Stimulated activated CD8-positive, alpha-beta memory T cell treated with anti-CD3 and anti-CD28 coated beads, Interleukin-4, amount 100 ng/mL, for 24 hours (primary cell): ENCODE measurements around the gene ADAMTSL1.

ENCODE experiments used
- DNase-seq: peaks from one replicate; pipeline ENCODE4 v3.0.0-alpha.2; 2020; ENCODE audit warnings: low read depth

ADAMTSL1 gene

DNA sequence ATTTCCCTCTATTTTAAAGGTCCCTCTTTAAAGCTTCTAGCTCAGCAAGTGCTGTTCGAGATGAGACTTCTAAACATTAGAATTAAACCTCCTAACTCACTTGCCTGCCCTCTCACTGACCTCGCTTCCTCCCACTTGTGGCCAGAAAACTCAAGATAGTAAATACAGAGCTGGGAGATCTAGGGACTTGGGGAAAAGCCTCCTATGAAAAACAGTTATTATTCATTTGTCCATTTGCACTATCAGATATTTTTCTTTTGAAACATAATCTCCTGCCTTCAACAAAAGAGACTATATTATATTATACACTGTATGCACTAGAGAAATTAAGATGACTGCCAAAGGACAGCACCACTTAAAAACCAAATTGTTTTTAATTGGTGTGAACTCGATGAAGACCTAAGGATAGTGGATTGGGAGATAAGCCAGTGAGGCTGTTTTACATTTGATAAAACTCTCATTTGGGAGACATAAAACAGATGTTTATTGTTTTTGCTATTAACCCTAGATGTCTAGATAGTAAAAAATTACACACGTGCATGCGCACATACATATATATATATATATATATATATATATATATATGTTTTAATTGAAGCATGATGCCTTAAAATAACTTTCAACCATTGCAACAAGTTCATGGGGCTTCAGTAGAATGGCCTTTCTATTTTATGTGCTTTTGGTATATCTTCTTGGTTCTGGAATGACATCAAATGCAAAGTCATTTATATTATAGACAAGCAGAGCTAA lies 229.4 kb downstream of the ADAMTSL1 start:
- no peak for DNase-seq

DNA sequence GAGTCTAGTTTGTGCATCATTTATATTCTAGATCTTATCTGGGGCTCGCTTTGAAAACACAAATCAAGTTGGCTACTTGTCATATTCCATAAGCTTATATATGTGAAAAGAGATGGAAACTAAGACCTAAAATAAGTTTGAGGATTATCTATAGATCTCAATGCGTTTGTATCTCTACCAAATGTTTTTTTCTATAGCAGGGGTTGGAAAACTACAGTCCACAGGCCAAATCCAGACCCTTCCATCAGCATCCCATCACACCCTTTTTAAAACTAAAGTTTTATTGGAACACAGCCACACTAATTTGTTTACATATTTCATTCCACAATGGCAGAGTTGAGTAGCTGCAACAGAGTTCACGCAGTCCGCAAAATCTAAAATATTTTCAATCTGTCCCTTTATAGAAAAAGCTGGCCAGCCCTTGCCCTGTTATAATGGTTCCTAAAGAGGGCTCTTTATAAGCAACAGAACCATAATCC lies 230.0 kb downstream of the ADAMTSL1 start:
- DNase-seq, result no peak

DNA sequence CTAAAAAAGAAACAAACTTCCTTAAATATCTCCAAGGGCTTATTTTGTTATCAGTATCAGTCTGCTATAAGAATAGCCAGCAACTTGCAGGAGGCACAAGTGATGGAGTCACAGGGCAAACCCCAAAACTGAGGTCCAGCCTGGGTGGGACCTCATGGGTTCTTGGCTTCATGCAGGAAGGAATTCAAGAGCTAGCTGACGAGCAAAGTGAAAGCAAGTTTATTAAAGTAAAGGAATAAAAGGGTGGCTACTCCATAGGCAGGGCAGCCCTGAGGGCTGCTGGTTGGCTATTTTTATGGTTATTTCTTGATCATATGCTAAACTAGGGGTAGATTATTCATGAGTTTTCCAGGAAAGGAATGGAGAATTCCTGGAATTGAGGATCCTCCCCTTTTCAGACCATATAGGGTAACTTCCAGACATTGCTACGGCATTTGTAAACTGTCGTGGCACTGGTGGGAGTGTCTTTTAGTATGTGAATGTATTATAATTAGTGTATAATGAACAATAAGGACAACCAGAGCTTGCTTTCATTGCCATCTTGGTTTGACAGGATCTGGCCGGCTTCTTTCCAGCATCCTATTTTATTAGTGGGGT lies 231.9 kb downstream of the ADAMTSL1 start:
- DNase-seq, result no peak

DNA sequence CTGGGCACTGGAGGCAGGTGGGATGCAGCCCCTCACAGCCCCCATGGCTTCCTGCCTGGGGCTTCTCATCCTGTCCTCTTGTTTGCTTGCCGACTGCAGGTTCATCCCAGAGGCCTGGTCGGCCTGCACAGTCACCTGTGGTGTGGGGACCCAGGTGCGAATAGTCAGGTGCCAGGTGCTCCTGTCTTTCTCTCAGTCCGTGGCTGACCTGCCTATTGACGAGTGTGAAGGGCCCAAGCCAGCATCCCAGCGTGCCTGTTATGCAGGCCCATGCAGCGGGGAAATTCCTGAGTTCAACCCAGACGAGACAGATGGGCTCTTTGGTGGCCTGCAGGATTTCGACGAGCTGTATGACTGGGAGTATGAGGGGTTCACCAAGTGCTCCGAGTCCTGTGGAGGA lies 232.7 kb downstream of the ADAMTSL1 start:
- no peak for DNase-seq

DNA sequence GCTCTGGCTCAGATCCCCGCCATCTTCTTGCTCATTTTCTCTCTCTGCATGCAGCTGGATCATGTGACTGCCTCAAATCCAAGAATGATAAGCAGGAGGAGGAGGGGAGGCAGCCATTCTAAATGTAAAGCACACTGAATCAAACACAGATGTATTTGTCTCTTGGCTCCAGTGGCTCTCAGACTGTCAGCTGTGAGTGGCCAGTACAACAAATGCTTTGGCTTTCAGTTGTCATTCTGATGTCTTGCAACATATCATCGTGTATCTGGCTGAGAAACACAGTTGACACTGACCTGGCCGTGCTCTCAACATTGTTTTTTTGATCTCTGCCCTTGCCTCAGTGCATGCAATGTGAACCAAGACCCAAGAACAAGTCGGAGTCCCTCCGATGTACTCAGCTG lies 233.1 kb downstream of the ADAMTSL1 start:
- no peak for DNase-seq

DNA sequence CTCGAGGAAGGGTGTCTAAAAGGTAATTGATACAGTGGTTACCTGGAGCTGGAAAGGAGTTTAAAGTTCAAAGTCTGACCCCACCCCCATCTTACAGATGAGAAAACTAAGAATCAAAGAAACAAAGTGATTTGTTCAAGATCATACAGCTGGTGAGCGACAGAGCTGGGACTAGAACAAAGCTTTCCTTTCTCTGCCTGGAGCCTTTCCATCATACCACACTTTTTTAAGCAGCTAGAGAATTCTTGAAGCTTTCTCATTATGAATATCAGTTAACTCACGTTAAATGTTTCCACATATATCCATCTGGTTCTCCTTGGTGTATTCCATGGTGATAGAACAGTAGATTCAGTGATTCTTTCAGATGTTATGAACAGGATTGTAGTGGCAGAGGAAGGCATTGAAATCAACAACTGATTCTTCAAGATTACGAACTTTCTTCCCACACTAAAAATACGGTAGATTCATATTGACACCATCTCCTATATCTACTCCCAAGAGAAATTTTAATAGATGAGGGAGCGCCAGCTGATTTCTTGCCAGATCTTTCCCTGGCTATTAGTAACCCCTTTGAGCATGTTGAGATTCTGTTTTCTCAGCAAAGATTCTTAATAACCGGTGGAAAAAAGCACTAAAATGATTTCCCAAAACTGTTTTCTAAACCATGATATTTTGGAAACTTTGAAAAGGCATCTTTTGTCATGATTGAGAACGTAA lies 233.7 kb downstream of the ADAMTSL1 start:
- no peak for DNase-seq

DNA sequence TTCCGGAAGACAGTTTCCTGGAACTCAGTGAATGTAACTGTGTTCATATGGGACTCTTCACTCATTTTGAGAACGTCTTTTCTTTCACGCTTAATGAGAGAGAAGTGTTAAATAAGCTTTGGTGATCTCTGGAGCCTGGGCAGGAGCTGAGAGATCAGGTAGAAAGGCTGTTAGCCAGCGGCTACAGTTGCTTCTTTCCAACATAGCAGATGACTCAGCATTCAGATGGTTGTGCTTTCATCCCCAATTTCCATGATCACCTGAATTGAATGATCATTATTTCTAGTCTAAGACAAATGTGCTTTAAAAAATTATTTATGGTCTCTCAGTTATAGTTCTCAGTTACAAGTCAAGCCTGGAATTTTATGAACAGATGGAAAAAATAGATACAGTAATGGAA lies 234.5 kb downstream of the ADAMTSL1 start:
- no peak for DNase-seq

DNA sequence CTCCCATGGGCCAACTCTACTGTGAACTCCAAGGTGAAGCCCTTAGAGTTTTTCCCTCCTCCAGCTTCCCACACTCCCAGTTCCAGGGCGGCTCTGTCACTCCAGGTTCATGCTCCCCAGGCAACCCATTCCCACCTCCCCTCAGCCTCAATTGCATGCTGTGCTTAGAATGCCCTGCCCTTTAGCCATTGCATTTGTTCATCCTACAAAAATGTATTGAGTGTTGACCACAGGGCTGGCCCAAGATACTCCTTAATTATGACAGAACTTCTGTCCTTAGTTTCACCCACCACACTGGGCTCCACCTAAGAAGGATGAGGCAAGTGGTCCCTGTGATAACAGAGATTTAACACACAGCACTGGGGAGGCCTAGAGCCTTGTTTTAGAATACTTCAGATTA lies 236.1 kb downstream of the ADAMTSL1 start:
- DNase-seq, result no peak

DNA sequence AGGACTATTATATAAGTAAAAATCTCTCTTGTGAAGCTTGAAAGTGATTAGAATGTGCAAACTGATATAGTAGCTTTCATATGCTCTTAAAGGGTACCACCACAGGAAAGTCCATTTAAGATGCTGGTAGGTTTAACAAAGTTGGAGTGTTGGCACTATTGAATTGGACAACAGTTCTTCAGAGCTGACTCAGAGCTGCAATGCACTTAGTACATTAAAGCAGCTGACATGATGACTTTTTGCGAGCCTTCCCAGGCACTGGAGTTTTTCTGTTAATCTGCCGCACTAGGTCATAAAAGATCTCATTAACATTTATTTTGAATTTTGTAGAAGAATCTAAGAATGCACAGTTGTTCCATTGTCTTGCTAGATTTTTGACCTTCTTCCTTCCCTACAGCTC lies 243.8 kb downstream of the ADAMTSL1 start:
- no peak for DNase-seq

DNA sequence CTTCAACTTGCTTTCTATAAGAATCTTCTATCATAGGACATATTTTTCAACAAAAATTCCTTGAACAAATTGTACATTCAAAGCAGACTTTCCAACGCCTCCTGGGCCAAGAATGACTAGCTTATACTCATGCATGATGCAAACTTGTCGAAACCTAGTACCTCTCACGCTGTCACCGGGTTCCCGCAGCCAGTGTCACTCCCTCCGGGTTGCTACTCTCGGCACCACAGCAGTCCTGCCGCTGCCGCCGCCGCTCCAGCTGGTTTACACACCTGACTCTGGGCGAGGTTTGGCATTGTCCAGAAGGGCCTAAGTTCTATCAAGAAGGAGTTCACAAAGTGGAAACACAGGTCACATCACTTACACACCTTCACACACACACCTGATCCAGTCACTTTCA lies 244.4 kb downstream of the ADAMTSL1 start:
- no peak for DNase-seq

DNA sequence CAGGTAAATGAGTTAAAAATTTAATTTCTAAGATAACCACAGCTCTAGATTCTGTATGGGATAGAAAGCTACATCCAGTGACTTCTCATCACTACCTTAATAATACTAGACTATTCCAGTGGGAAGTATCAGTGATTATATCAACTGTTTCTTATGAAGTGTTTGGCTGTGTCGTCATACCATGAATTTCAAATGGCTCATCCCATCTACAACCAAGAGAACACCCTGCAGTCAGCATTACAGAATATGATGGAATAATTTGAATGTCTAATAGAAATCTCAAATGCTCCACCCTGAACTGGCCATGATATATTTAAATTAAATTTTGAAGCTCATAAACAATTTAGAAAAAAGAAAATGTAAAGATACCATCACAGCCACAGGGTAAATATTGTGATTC lies 245.0 kb downstream of the ADAMTSL1 start:
- DNase-seq, result no peak

DNA sequence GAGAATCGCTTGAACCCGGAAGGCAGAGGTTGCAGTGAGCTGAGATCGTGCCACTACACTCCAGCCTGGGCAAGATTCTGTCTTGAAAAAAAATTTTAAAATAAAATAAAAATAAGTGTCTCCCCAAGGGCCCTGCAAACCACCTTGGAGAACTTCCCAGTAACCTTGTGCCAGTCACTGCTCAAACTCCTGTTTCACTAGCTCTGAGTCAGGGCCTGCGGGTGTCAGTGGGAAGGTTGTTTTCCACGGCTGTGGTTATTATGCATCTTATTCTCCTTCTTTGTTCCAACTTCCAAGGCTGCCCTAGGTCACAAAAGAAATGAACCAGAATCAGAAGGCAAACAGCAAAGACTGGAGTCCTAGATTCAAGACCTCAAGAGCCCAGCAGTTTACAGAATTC lies 246.7 kb downstream of the ADAMTSL1 start:
- DNase-seq, result no peak

DNA sequence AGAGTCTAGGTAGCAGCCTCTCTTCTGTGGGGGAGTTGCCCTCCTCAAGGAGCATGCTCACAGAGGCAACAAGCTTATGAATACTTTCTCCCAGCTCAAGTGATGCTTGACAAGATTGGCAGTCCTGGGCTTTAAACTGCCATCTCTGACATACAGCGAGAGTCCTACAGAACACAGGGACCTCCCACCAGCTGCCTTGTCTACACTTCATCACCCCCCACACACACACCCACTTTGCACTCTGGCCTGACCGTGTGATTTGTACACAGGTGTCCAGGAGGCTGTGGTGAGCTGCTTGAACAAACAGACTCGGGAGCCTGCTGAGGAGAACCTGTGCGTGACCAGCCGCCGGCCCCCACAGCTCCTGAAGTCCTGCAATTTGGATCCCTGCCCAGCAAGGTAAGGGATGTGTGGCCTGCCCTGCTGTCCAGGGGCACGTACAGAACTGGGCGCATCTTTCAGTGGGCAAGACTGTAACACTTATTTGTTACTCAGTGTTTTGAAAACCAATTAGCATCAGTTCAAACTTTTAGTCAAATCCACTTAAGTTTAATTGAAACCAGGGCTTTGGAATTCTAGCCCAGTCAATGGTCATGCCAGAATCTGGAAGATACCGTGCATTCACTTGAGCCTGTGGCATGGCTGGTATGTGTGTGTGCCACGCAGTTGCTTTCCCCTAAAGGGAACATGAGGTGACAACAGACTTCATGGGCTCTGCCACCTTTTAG lies 247.5 kb downstream of the ADAMTSL1 start:
- DNase-seq, result no peak

DNA sequence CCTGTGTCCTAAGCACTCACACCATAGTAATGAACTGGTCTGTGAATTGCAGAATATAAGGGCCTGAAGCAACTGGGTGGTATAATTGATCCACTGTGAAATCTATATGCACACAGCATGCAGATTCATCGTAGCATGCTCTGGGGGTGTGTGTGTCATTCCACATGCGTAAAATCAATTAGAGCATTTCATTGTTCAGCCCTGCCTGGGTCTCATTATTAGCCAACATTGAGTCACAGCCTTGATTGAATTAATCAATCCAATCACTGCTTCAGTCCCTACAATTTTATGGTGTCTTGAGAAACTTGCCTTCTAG lies 248.0 kb downstream of the ADAMTSL1 start:
- no peak for DNase-seq

DNA sequence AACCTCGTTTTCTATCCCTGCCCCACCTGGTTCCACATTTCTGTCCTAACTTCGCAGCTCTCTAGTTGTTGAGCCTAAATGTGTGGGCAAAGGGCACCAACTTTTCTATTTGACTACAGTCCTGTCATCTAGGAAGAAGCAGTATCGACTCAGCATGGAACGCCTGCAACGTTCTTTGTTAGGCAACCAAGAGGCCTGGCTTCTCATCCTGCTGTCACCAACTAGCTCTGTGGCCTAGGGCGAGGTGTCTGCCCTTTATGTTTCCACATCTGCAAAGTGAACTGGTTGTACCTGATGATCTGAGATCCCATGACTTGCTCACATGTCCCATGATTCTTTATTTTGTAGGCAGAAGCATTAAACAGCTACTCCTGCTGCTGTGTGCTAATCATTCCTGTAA lies 248.9 kb downstream of the ADAMTSL1 start:
- no peak for DNase-seq

DNA sequence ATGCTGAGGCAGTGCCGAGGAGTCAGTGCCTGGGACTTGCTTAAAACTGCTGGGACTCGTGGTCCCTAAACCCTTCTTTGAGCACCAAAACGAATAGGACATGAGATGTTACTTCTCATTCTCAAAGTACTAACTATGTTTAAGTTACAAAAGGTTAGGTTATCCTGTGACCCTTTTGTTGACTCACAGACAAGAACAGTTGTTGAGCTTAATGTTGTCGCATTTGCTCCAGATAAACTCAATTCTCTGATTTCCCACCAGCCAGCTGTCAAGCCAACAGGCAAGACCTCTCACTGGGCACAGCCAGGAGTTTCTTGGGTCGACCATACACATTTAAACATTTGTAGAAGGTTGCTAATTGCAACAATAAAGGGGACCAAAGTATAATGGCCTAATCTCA lies 249.4 kb downstream of the ADAMTSL1 start:
- DNase-seq, result no peak

DNA sequence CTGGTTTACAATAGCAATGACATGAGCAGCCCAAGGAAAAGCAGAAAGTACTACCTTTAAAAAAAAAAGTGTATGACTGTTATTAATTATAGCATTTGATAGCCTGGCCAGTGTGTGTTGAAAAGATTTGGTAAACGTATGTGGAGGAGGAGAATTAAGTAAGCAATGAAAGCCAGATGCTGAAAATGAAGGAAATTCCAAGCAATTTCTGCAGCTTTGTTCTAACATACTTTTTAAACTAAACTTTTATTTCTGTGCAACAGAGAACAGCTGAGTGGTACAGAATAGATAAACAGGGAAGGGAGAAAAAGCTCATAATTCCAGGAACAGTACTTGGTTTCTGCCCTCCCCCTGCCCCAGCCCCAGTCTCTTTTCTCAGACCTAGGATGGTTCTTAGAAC lies 252.6 kb downstream of the ADAMTSL1 start:
- no peak for DNase-seq

DNA sequence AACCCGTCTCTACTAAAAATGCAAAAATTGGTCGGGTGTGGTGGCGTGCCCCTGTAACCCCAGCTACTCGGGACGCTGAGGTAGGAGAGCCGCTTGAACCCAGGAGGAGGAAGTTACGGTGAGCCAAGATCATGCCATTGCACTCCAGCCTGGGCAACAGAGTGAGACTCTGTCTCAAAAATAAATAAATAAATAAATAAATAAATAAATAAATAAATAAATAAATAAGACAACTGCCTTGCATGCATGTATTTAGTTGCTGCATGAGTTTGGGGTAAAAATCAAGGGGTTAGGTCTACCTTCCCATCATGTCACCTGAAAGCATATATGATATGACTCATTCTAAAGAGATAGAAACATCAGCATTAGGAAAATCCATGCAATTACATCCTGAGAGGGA lies 254.0 kb downstream of the ADAMTSL1 start:
- no peak for DNase-seq

DNA sequence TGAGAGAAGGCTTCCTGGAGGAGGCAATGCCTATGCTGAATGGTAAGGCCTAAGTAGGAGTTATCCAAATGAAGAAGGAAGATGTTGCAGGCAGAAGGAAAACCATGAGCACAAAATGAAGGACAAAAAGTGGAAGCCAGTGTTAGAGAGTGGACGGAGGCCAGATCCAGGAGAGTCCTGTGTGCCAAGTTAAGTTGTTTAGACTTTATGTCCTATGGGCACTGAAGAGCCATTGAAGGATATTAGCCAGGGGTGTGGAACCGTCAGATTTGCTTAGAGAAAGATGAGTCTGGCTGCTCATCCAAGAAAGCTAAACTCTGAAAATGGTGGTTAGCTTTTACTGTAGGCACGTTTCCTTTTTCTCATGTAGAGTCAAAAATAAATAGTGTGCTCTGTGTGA lies 254.7 kb downstream of the ADAMTSL1 start:
- DNase-seq, result no peak

DNA sequence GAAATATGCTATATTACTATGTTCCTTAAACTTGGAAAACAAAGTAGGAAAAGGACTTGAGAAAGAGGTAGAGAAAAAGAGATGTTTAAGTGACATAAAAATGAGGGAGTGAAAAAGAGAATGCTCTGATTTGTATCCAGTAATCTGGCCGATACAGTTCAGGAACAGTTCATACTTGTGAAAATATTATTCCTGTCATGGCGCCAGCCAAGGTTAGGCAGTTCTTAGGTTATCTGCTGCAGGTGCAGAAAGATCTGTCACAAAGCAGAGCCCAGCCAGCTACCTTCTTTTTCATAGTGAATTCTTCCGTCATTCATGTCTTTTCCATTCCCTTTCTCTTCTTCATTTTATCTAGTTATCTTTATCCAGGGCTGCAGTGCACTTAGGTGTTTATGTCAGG lies 256.3 kb downstream of the ADAMTSL1 start:
- no peak for DNase-seq

DNA sequence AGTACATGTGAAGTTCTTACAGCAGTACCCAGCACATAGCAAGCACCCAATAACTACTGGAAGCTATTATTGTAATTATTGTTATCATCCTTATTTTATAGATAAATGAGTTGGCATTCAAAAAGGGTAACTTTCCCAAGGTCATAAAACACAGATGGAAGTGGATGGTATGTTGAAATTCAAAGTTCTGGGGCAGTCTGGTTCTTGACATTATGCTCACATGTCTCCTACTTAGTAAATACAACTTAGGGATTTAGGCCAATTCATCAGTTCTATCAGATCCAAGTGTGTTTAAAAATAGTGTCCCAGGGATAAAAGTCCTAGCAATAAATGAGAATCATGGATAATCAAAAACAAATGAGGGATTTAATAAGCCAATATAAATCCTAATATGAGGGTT lies 265.2 kb downstream of the ADAMTSL1 start:
- no peak for DNase-seq

DNA sequence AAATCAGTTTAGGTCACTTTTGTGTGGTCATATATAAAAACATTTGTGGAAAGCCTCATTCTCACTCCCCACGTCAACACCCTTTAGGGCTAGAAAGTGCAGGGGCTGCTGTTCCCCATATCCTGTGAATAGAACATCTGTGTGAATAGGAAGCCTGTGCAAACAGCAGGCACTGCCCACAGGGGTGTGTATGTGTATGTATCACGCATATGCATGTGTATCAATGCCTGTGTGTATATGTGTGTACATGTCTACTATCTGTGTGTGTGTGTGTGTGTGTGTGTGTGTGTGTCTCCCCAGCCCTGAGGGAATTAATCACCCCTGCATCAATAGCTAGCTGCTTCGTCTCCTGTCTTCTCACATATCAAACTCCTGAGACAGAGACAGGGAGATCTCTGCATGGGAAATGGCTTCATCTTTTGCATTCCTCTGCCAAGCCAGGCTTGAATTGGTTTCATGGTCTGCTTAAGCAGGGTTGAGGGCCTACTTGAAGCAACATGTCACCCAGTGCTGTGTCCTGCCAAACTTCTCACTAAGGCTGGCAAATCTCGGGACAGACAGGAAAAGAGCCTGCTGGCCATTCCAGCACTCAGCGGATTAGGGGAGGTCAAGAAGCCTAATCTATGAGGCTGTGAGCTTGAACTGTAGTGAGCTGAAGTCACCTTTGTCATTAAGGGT lies 265.8 kb downstream of the ADAMTSL1 start:
- DNase-seq, result no peak
